Prostate gland (tissue), 2 donors: ENCODE results near the gene ACTG1.

Experiments used
- CTCF ChIP-seq, 4 experiments: fragments of 200-600 bp in 2 of 4; fragments of 450-650 bp in 2 of 4; sonication (generic) in 2 of 4; IDR thresholded peaks; 1 replicate in 3 of 4; 2 replicates in 1 of 4; pipeline ENCODE4 v1.5.1; 2016 to 2019; ENCODE audit warnings: antibody characterized with exemption in 4 of 4, mild to moderate bottlenecking in 2 of 4, moderate library complexity in 2 of 4
- POLR2AphosphoS5 ChIP-seq: sonication (generic); formaldehyde crosslinking; IDR thresholded peaks from one replicate; pipeline ENCODE4 v1.6.1; 2017; ENCODE audit warnings: antibody characterized with exemption

- TF ChIP-seq CTCF (IDR thresholded peaks at IDR 0.05) (no peak), POLR2AphosphoS5 (no peak)
Observed at GRCh38 chr17:81470270-81470943, 42.2 kb downstream of the ACTG1 start.
